ENCODE data around the gene ALKAL2.

Gene ALKAL2

GRCh38 chr2:233030-233429, 54.9 kb downstream of the ALKAL2 start:
- TF ChIP-seq NFIC (IDR thresholded peaks at IDR 0.05) (no peak), EGR1 (IDR thresholded peaks at IDR 0.05) (no peak), CREB1 (IDR thresholded peaks at IDR 0.05; ENCODE audit: low read depth) (no peak), CEBPB (IDR thresholded peaks at IDR 0.05) (no peak), TAF1 (IDR thresholded peaks at IDR 0.05; ENCODE audit: low read depth) (no peak)

GRCh38 chr2:231521-232185, 56.2 kb downstream of the ALKAL2 start:
- TF ChIP-seq MAX (IDR thresholded peaks at IDR 0.05), result no peak
- no peak for TF ChIP-seq EP300 (IDR thresholded peaks at IDR 0.05; ENCODE audit: borderline replicate concordance)
- TF ChIP-seq CREB1 (IDR thresholded peaks at IDR 0.05; ENCODE audit: low read depth), result no peak
- TF ChIP-seq, protein P1, sequence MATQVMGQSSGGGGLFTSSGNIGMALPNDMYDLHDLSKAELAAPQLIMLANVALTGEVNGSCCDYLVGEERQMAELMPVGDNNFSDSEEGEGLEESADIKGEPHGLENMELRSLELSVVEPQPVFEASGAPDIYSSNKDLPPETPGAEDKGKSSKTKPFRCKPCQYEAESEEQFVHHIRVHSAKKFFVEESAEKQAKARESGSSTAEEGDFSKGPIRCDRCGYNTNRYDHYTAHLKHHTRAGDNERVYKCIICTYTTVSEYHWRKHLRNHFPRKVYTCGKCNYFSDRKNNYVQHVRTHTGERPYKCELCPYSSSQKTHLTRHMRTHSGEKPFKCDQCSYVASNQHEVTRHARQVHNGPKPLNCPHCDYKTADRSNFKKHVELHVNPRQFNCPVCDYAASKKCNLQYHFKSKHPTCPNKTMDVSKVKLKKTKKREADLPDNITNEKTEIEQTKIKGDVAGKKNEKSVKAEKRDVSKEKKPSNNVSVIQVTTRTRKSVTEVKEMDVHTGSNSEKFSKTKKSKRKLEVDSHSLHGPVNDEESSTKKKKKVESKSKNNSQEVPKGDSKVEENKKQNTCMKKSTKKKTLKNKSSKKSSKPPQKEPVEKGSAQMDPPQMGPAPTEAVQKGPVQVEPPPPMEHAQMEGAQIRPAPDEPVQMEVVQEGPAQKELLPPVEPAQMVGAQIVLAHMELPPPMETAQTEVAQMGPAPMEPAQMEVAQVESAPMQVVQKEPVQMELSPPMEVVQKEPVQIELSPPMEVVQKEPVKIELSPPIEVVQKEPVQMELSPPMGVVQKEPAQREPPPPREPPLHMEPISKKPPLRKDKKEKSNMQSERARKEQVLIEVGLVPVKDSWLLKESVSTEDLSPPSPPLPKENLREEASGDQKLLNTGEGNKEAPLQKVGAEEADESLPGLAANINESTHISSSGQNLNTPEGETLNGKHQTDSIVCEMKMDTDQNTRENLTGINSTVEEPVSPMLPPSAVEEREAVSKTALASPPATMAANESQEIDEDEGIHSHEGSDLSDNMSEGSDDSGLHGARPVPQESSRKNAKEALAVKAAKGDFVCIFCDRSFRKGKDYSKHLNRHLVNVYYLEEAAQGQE (IDR thresholded peaks at IDR 0.05; ENCODE audit: low read depth), result no peak
- TF ChIP-seq NFIC (IDR thresholded peaks at IDR 0.05), result no peak
- TF ChIP-seq TCF12 (IDR thresholded peaks at IDR 0.05; ENCODE audit: low read depth), result no peak
- no peak for TF ChIP-seq FOXM1 (IDR thresholded peaks at IDR 0.05; ENCODE audit: borderline replicate concordance, low read depth)
- TF ChIP-seq TAF1 (IDR thresholded peaks at IDR 0.05; ENCODE audit: low read depth), result no peak
- TF ChIP-seq RAD21 (IDR thresholded peaks at IDR 0.05; ENCODE audit: low read depth), result no peak
- no peak for TF ChIP-seq CEBPB (IDR thresholded peaks at IDR 0.05)
- TF ChIP-seq USF1 (IDR thresholded peaks at IDR 0.05), result no peak
- TF ChIP-seq YY1 (IDR thresholded peaks at IDR 0.05; ENCODE audit: low read depth), result no peak

All from Ishikawa (cell line).